ENCODE data around the gene MAP3K19. TPM values are rescaled to one million over a fixed set of nuclear protein-coding genes. Genes with fewer than 3 reads are reported as not detected.
"Not testable (repeated sequence)": the region's sequence is repeated elsewhere in the genome, so short reads cannot be mapped to it uniquely, and the experiment has no call there.

MAP3K19 gene
- total RNA-seq, 1 donor from 2014 or later: not detected

DNA sequence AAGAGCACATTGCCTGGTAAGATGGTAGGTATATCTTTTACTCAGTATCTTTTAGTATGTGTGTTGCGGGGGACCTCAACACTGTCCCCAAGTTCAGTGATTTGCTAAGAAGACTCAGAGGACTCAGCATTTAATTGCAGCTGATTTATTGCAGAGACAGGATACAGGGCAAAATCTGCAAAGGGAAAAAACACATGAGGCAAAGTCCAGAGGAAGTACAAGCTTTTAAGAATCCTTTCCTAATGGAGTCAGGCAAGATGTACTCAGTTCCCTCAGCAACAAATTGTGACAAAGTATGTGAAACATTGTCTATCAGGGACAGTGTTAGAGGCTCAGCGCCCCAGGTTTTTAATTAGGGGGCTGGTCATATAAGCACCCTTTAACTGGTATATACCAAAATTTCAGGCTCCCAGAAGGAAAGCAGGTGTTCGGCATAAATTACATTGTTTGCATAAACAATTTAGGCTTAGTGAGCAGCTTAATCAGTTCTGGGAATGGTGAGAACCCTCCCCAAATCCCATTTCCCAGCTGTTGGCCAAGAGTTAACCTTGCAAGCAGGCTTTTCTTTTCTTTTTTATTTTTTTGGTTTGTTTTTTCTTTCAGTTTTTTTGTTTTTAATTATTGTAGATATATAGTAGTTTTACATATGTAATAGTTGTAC, 46.6 kb upstream of the MAP3K19 start:
- H3K36me3 Mint-ChIP-seq (ENCODE audit: unreplicated experiment): peaks cover 26% of the 10 kb centered on the region
- H3K9me3 Mint-ChIP-seq (ENCODE audit: unreplicated experiment): no peaks in the 10 kb centered on the region
- TF ChIP-seq CTCF (IDR thresholded peaks at IDR 0.05): no peak
- DNase-seq (ENCODE audit: extremely low spot score, unreplicated experiment): no peak
- peaks cover 6% of the 10 kb centered on the region for H3K4me1 Mint-ChIP-seq (ENCODE audit: unreplicated experiment)
- no peaks in the 10 kb centered on the region for H3K27me3 Mint-ChIP-seq (ENCODE audit: unreplicated experiment)
- H3K4me3 Mint-ChIP-seq (ENCODE audit: unreplicated experiment): no peak overlapping the region
- no peak overlapping the region for H3K27ac Mint-ChIP-seq (ENCODE audit: unreplicated experiment)

DNA sequence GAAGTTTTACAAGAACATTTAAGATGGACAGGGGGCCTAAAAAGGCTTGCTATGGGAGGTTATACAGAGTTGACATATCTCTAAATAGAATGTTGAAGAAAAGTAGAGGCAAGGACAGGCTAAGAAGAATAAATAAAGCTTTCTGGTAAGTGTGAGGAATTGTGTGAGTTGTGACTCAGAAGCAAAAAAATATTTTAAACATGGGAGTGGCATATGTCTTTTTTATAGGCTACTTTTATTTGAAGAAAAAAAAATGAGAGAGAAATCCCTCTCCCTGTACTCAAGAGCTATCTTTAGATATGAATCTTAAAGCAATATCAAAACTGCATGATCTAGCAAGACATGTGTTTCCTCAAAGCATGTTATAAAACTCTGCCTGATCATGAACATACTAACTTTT, 45.9 kb upstream of the MAP3K19 start:
- DNase-seq (ENCODE audit: extremely low spot score, unreplicated experiment): no peak
- H3K36me3 Mint-ChIP-seq (ENCODE audit: unreplicated experiment): peaks cover 27% of the 10 kb centered on the region

GRCh38 chr2:135091681-135092080, 44.4 kb upstream of the MAP3K19 start:
- DNase-seq (ENCODE audit: extremely low spot score, unreplicated experiment): no peak
- H3K27ac Mint-ChIP-seq (ENCODE audit: unreplicated experiment): no peak overlapping the region
- H3K27me3 Mint-ChIP-seq (ENCODE audit: unreplicated experiment): no peaks in the 10 kb centered on the region
- peaks cover 27% of the 10 kb centered on the region for H3K36me3 Mint-ChIP-seq (ENCODE audit: unreplicated experiment)
- no peak overlapping the region for H3K4me3 Mint-ChIP-seq (ENCODE audit: unreplicated experiment)
- H3K9me3 Mint-ChIP-seq (ENCODE audit: unreplicated experiment): no peaks in the 10 kb centered on the region
- TF ChIP-seq CTCF (IDR thresholded peaks at IDR 0.05): no peak
- H3K4me1 Mint-ChIP-seq (ENCODE audit: unreplicated experiment): peaks cover 5% of the 10 kb centered on the region

More for the DNA sequence above, 45.9 kb upstream of the MAP3K19 start:
- Mint-ChIP-seq H3K9me3 (ENCODE audit: unreplicated experiment) (no peaks in the 10 kb centered on the region), H3K27me3 (ENCODE audit: unreplicated experiment) (no peaks in the 10 kb centered on the region), H3K27ac (ENCODE audit: unreplicated experiment) (no peak overlapping the region), H3K4me1 (ENCODE audit: unreplicated experiment) (peaks cover 5% of the 10 kb centered on the region), H3K4me3 (ENCODE audit: unreplicated experiment) (no peak overlapping the region)
- TF ChIP-seq CTCF (IDR thresholded peaks at IDR 0.05): no peak

- not testable (repeated sequence) for H3K4me1 Mint-ChIP-seq (ENCODE audit: unreplicated experiment); H3K27ac Mint-ChIP-seq (ENCODE audit: unreplicated experiment); H3K27me3 Mint-ChIP-seq (ENCODE audit: unreplicated experiment); H3K4me3 Mint-ChIP-seq (ENCODE audit: unreplicated experiment); DNase-seq (ENCODE audit: extremely low spot score, unreplicated experiment); H3K9me3 Mint-ChIP-seq (ENCODE audit: unreplicated experiment)
- H3K36me3 Mint-ChIP-seq (ENCODE audit: unreplicated experiment): peaks cover 20% of the 10 kb centered on the region
Measured at GRCh38 chr2:135089597-135089996, 42.4 kb upstream of the MAP3K19 start.

- no peak for DNase-seq (ENCODE audit: extremely low spot score, unreplicated experiment)
- H3K9me3 Mint-ChIP-seq (ENCODE audit: unreplicated experiment): no peaks in the 10 kb centered on the region
- TF ChIP-seq CTCF (IDR thresholded peaks at IDR 0.05): no peak
- no peak overlapping the region for H3K27ac Mint-ChIP-seq (ENCODE audit: unreplicated experiment)
- peaks cover 5% of the 10 kb centered on the region for H3K4me1 Mint-ChIP-seq (ENCODE audit: unreplicated experiment)
- H3K27me3 Mint-ChIP-seq (ENCODE audit: unreplicated experiment): no peaks in the 10 kb centered on the region
- H3K4me3 Mint-ChIP-seq (ENCODE audit: unreplicated experiment): no peak overlapping the region
- H3K36me3 Mint-ChIP-seq (ENCODE audit: unreplicated experiment): peaks cover 22% of the 10 kb centered on the region
Measured at GRCh38 chr2:135086222-135086621, 39.0 kb upstream of the MAP3K19 start.

Data from osteocyte (in vitro differentiated cells).